Activated CD8-positive, alpha-beta memory T cell treated with anti-CD3 and anti-CD28 coated beads, Interleukin-2, amount 50 U/mL, for 4 hours (primary cell): Measurements from ENCODE around the gene MKLN1.
A peak's percentile ranks its signal among the peaks of the same experiment; 100 is the strongest.
"Not testable (repeated sequence)": the region's sequence is repeated elsewhere in the genome, so short reads cannot be mapped to it uniquely, and the experiment has no call there.

Source experiments
- DNase-seq: peaks from one replicate; pipeline ENCODE4 v3.0.0-alpha.2; 2020

The MKLN1 gene

GRCh38 chr7:131503639-131504038, 176.0 kb downstream of the MKLN1 start:
- no peak for DNase-seq

DNA sequence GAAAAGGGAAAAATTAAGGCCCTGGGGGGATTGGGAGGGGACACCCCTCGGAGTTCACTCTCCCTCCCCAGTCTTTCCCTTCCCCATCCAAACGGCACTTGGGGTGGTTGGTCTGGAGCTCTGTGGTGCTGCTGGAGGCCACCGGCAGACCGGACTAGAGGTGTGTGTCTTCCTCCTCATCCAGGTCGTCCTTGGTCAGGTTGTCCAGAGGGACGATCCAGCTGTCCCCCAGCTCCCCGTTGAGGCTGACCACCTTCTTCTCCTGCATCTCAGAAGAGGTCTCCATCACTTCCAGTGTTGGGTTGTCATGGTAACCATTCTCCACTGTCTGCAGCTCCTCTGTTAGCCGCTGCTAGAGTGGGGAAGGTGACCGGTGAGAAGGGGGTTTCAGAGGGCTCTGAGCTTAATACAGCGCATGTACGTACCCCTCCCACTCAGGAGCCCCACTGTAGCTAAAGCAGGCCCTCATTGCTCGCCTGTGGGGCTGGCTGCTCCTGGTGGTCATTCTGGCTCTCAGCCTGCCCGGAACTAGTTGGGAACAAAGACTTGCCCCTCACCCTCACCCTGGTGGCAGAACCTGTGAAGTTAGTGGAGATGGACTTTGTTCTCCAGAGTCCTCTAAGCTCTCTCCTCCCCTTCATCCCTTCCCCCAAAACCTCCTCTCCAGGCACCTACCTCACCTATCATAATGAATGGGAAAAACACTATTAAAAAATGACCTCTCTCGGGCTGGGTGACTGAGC, 176.7 kb downstream of the MKLN1 start:
- DNase-seq: no peak

DNA sequence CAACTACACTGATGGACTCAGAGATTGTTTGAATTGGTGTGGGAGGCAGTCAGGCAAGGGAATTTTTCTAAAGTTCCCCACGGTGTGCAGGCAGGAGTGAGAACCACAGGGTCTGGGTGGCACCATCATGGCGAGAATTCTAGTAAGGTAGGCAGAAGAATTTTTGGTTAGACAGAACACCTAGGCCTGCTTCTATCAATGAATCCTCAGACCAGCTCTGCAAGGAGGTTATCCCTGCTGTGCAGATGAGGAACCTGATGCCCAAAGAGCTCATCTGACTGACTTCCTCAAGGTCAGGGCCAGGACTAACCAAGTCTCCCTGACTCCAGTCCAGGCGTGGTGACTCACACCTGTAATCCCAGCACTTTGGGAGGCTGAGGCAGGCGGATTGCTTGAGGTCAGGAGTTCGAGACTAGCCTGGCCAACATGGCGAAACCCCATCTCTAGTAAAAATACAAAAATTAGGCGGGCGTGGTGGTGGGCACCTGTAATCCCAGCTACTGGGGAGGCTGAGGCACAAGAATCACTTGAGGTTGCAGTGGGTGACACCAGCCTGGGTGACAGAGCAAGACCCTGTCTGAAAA, 177.5 kb downstream of the MKLN1 start:
- not testable (repeated sequence) for DNase-seq

DNA sequence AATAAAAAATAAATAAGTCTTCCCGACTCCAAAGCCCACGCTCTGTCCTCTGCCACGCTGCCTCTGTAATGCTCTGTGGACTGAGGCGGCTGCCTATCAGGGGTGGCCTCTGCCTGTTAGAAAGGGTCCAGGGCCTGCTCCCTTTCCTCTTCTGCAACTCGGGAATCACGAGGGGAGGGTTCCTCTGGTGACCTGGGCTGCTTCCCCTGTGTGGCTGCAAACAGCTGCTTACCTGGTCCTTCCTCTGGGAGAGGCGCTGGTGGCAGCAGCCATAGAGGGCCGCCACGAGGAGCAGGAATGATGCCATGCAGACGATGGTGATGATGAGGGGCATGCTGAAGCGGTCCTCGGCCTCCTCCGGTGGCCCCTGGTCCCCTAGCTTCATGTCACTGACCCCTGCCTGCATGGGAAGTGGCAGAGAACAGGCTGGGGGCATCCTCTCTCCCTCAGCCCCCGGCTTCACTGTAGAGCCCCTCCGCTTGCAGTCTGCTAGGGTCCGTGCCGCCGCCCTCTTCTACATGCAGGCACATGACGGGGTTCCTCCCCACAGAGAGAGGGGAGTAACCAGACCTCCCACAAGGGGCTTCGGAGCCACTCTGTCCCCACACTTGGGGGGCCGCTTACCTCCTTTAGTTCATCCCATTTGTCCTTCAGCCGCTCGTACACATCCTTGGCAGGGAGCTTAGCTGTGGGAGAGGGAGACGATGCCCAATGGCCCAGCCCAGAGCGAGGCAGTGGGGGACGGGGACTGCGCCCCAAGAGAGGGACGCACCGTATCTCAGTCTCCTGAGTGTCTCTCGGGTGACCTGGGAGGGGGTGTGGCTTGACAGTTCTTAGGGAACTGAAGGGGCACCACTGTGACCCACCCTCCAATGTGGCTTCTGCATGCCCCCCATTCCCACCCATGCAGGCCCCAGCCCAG, 178.2 kb downstream of the MKLN1 start:
- no peak for DNase-seq

- DNase-seq: no peak
Observed at GRCh38 chr7:131506597-131506996, 178.9 kb downstream of the MKLN1 start.

DNA sequence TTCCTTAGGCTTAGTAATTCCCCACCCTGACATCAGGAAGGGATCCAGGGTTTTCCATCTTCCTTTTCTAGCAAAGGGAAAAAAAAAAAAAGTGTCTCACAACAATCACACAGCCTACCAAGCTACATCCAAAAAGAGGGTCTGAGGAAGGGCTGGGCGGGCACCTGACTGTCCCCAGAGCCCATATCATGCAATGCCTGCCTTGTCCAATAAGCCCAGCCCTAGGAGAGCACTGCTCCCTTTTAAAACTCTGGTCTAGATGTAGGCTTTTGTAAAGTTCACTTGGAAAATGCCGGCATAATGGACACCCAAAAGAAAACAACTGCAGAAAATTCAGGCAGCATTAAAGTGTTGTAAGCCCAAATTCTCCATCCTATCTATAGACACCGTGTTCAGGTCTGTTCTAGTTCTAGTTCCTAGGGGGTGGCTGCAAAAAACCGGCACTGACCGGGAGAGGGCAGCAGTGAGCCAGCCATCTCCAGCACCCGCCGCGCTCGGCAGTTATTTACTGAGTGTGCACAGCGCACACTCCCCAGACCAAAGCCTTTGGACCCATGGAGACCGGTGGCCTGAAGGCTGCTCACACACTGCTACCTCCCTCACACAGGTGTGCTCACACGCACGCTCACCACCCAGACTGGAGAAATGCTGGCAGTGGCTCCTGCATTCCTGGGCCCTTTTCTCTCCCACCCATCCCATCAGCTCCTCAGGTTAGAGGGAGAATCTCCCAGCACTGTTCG, 180.1 kb downstream of the MKLN1 start:
- DNase-seq: peak; percentile 82

DNA sequence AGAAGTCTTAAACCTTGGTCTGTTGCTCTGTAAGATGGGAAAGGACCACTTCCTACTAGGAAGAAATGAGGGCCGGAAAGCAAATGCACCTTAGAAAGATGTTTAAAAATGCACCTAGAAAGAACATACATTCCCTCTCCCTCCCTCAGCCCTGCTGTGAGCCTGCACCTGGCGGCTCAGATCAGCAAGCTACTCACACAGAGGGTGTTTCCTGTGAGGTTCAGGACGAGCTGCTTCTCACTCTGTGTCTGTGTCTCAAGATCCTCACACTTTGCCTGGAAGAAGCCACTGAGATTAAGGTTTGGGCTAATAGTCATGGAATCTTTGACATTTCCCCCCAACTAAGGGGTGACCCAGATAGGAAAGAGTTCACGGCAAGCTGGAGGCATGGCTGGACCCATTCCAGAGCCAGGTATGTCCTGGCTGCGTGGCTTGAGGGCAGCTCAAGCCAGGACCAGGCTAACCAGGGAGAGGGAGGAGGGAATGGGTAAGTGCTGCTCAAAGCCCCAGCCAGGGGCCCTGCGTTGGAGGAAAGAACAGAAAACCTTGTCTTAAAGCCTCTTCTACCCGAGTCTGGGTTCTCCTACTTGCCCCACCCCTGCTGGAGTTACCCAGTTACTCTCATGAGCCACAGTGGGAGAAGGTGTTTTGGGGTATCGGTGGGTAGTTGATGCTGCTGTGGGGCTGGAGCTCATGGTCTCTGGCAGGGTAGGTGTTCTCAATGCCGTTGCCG, 181.2 kb downstream of the MKLN1 start:
- no peak for DNase-seq

DNA sequence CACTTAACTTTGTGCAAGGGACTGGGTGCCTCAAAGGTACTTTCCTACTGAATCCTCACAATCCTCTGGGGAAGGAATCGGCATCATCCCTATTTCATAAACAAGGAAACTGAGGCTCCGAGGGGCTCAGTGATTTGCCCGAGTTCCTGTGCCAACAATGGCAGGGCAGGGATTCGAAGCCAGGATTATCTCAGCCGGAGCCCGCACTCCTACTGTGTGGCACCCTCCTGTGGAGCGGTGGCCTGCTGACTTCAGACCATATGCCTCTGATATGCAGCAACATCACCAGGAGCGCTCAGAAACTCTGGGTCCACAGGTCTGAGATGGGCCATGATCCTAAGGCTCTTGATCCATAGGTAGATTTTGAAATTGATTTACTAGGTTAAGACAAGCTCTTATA, 182.1 kb downstream of the MKLN1 start:
- no peak for DNase-seq

DNA sequence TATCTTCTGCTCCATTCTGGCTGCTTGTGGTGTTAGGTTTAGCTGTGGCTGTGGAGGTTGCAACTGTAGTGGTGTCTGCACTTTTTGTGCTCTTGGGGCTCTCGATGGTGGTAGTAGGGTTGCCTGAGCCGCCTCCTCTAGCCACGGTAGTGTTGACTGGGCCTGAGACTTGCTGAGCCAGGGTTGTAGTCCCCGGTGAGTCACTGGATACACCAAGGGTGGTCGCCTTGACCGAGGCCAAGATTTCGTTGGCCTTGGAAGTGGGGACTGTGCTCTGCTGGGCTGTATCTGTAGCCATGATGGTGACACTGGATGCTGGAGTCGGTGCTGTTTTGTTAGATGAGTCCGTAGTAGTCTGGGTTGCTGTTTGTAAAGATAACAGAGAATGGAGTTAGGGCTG, 183.4 kb downstream of the MKLN1 start:
- DNase-seq: no peak

- no peak for DNase-seq
Observed at GRCh38 chr7:131511774-131512535, 184.3 kb downstream of the MKLN1 start.

DNA sequence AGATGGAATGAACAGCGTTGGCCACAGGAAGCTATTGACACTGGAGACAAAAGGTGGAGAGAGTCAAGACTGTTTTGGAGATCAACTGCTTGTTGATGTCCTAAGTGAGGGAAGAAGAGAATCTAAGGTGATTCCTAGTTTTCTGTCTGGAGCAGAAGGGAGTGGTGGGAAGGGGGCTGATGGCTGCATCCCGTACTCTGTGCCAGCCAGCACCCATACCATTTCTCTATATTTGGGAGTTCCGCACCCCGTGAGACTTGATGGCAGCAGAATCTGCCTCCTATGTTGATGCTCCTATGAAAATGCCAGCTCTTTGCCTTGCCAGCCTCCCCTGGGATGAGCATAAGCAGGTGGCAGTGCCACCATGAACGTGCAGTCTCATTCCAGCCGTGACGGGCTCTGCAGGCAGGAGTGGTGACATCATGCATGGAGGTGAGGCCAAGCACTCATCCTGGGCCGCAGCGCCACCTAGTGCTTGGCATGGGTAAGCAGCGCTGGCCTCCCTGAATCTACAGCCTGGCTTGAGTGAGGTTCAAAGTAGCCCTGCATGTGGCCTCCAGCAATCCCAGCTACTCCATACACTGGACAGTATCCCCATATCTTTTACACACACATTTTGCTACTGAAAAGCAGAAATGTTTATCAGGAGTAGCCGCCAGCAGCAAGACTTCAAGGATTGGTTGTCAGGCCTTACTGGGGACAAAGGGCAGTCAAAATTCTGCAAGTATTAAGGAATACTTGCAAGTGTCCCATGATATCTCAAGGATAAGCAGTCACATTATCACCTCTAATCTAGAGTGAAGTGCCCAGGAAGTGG, 185.8 kb downstream of the MKLN1 start:
- DNase-seq: peak; percentile 78

- not testable (repeated sequence) for DNase-seq
Observed at GRCh38 chr7:131515471-131515870, 187.8 kb downstream of the MKLN1 start.

GRCh38 chr7:131517218-131517923, 189.7 kb downstream of the MKLN1 start:
- no peak for DNase-seq

DNA sequence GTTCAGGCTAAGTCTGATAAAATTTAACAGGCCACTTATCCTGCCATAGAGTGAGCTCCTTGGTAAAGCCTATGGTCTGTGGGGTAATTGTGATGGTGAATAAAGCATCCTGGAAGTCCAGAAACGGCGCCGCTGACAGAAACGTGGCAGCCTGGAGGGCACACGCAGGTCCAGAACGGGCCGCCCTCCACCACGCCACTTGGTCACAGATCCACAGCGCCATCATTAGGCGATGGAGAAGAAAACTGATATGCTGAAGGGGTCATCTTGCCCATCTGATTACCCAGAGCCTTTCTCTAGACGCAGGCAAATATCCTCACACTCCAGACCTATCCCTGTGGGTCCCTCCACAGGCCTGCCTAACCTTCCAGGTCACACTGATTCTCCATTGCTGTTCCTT, 190.9 kb downstream of the MKLN1 start:
- DNase-seq: no peak

DNA sequence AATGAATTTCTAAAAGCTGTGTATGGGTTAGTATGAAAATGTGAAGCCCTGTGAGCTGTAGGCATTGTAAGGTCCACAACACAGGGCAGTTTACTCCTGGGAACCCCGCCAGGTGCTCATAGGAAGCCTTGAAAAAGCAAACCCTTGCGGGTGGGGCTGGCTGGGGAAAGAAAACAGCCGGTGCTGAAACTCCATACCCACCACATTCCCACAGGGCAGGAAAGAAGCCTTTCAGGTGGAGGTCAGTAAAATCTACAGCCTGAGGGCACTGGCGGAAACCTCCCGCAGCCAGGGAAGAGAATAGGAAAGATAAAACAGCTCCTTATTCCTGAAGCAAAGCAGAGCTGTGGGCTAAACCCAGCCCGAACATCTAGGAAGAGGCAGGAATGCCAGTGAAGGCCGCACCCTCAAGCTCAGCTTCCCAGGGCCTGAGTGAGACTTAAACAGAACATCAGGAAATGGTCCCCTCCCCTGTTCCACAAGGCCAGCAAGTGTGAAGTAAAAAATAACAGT, 194.0 kb downstream of the MKLN1 start:
- no peak for DNase-seq

- DNase-seq: no peak
Observed at GRCh38 chr7:131522325-131522930, 194.8 kb downstream of the MKLN1 start.

GRCh38 chr7:131524115-131524514, 196.4 kb downstream of the MKLN1 start:
- DNase-seq: no peak

- no peak for DNase-seq
Observed at GRCh38 chr7:131524703-131525102, 197.0 kb downstream of the MKLN1 start.

DNA sequence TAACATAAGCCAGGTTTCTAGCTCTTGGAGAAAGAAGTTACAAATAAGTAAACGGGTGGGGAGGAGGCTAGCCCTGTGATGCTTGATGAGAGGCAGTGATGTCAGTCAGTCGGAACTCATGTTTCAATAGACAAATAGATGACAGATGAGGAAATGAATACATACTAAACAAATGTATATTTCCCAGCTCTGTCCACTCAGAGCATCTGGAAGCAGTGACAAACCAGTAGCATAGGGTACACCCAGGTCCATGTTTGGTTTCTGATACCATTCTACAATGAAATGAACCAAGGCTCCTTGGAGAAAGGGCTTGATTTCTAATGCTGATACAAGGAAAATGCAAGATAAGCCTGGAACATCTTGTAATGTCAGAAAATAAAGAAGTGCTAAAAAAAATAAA, 198.1 kb downstream of the MKLN1 start:
- DNase-seq: no peak
